ENCODE results near the gene PDLIM5. TPM values are rescaled to one million over a fixed set of nuclear protein-coding genes. Genes with fewer than 3 reads are reported as not detected.

Gene PDLIM5
- total RNA-seq, 2 donors from 2014 or later: 115 to 228 TPM

DNA sequence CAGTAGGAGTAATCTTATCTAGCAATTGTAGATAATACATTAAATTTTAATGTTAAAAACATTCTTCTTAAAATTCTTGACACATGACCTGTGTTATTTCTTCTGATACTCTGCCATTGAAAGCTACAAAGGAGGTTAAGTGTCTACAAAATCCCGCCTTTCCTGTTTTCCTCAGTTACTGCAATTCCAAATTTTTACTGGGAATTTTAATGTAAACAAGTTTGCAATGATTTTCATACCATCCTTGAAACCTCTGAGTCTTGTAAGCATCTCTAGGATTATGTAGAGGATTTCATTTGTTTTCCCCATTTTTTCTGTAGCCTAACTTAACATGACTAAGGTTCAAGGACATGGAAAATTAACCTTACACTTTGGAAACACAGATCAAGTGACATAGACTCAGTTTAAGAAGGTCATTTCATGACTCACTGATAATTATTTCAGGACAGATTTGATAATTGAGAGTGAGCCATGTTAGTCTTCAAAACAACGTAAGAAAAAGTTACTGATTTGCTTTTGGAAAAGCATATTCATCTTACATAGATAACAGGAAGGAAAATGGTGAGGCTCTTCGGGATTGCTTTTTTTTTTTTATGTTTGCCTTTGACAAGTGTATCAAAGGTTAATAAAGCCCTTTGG lies 39.6 kb upstream of the PDLIM5 start:
- Histone ChIP-seq H3K27ac (peak overlapping the region; percentile 25 to 46), H3K27me3 (replicated peaks; ENCODE audit: insufficient read depth) (no peaks in the 10 kb centered on the region), H3K36me3 (no peaks in the 10 kb centered on the region), H3K9me3 (no peaks in the 10 kb centered on the region), H3K4me1 (replicated peaks) (no peaks in the 10 kb centered on the region), H3K4me3 (no peak overlapping the region)
- DNase-seq (ENCODE audit: low spot score): no peak
- intact Hi-C loops (cut with DNase I): no loop called here
- TF ChIP-seq POLR2A (IDR thresholded peaks at IDR 0.05) (no peak), POLR2AphosphoS5 (IDR thresholded peaks at IDR 0.05) (no peak), CTCF (IDR thresholded peaks at IDR 0.05) (no peak)
- 45% methylated on average over 3 of the region's 3 CpGs for WGBS

DNA sequence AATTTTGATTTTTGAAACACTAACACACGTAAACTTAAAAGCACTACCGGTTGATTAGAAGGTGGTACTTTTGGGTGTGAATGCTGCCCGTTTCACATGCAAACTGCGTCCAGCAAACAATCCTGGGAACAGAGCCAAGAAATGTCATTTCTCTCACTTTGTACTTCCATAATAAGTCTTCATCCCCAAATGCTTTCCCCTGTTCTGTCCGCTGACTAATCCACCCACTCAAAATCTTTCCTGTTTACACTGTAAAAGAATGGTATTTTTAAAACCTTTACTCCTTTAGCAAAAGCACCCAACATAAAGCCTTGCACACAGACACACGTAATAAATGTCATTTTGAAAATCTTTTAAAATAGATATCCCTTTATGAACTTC lies 39.1 kb upstream of the PDLIM5 start:
- DNase-seq (ENCODE audit: low spot score): peak; percentile 8
- TF ChIP-seq POLR2AphosphoS5 (IDR thresholded peaks at IDR 0.05): peak; percentile 25
- no peak for TF ChIP-seq CTCF (IDR thresholded peaks at IDR 0.05)
- peak overlapping the region; percentile 25 to 46 for H3K27ac ChIP-seq

DNA sequence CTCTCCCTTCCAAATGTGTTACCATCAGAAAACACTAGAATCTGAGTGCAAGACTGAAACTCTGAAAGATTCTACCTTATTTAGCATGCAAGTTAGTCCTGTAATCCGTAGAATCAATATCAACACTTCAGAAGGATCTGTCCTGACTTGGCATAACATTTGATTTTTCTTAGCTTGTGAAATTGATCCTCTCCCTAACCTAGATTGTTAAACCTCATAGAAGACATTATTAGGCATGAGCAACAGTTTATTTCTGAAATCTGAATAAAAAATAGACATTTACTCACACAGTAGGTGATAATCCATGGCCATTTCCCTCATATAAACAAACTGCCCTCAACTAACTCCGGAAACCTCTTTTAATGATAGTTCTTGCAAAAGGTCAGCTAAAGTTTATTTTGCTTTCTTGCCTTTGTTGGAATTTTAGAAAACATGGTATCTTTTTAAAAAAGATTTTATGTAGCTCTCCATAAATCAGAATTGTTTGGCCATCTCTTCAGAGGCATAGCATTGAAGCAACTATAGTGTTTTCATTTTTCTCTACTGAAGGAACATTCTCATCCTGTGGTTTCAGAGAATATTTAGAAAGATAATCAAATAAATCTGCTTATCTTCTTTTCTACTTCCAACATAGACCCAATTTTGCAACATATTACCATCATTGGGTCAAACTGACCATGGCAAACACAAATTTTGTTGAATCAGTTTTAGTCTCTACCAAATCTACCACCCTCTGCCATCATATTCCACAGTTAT lies 38.5 kb upstream of the PDLIM5 start:
- WGBS: 18% methylated on average over 2 of the region's 2 CpGs
- H3K4me3 ChIP-seq: no peak overlapping the region
- H3K4me1 ChIP-seq (replicated peaks): no peaks in the 10 kb centered on the region
- intact Hi-C loops (cut with DNase I): no loop called here
- peak overlapping the region; percentile 25 to 46 for H3K27ac ChIP-seq
- TF ChIP-seq POLR2A (IDR thresholded peaks at IDR 0.05) (no peak), CTCF (IDR thresholded peaks at IDR 0.05) (no peak), POLR2AphosphoS5 (IDR thresholded peaks at IDR 0.05) (no peak)
- no peaks in the 10 kb centered on the region for H3K27me3 ChIP-seq (replicated peaks; ENCODE audit: insufficient read depth)
- no peak for DNase-seq (ENCODE audit: low spot score)
- no peaks in the 10 kb centered on the region for H3K36me3 ChIP-seq
- H3K9me3 ChIP-seq: no peaks in the 10 kb centered on the region

More for the DNA sequence above, 39.1 kb upstream of the PDLIM5 start:
- intact Hi-C loops (cut with DNase I): no loop called here
- Histone ChIP-seq H3K9me3 (no peaks in the 10 kb centered on the region), H3K4me1 (replicated peaks) (no peaks in the 10 kb centered on the region), H3K4me3 (no peak overlapping the region), H3K36me3 (no peaks in the 10 kb centered on the region), H3K27me3 (replicated peaks; ENCODE audit: insufficient read depth) (no peaks in the 10 kb centered on the region)
- WGBS: 4% methylated on average over 6 of the region's 6 CpGs

GRCh38 chr4:94414907-94415306 lies 36.8 kb upstream of the PDLIM5 start:
- no peaks in the 10 kb centered on the region for H3K36me3 ChIP-seq
- H3K27ac ChIP-seq: no peak overlapping the region
- no peaks in the 10 kb centered on the region for H3K27me3 ChIP-seq (replicated peaks; ENCODE audit: insufficient read depth)
- H3K4me3 ChIP-seq: no peak overlapping the region
- intact Hi-C loops (cut with DNase I): no loop called here
- TF ChIP-seq POLR2AphosphoS5 (IDR thresholded peaks at IDR 0.05) (no peak), CTCF (IDR thresholded peaks at IDR 0.05) (no peak), POLR2A (IDR thresholded peaks at IDR 0.05) (no peak)
- DNase-seq (ENCODE audit: low spot score): no peak
- no peaks in the 10 kb centered on the region for H3K4me1 ChIP-seq (replicated peaks)
- no peaks in the 10 kb centered on the region for H3K9me3 ChIP-seq
- 97% methylated on average over 1 of the region's 1 CpG for WGBS

GRCh38 chr4:94415448-94415847 lies 36.3 kb upstream of the PDLIM5 start:
- no peaks in the 10 kb centered on the region for H3K27me3 ChIP-seq (replicated peaks; ENCODE audit: insufficient read depth)
- H3K4me1 ChIP-seq (replicated peaks): no peaks in the 10 kb centered on the region
- intact Hi-C loops (cut with DNase I): no loop called here
- no peak for DNase-seq (ENCODE audit: low spot score)
- no peaks in the 10 kb centered on the region for H3K36me3 ChIP-seq
- WGBS: 94% methylated on average over 3 of the region's 3 CpGs
- no peak overlapping the region for H3K4me3 ChIP-seq
- no peak overlapping the region for H3K27ac ChIP-seq
- TF ChIP-seq POLR2A (IDR thresholded peaks at IDR 0.05) (no peak), CTCF (IDR thresholded peaks at IDR 0.05) (no peak), POLR2AphosphoS5 (IDR thresholded peaks at IDR 0.05) (no peak)
- H3K9me3 ChIP-seq: no peaks in the 10 kb centered on the region

All from prostate gland (tissue), 2 donors.